ENCODE measurements around the gene UGT1A10.

UGT1A10 gene

GRCh38 chr2:233773854-233774253, 137.6 kb downstream of the UGT1A10 start:
- no peak for DNase-seq (ENCODE audit: low read depth in 2 of 2)

GRCh38 chr2:233775414-233775813, 139.2 kb downstream of the UGT1A10 start:
- DNase-seq (ENCODE audit: low read depth in 2 of 2), result no peak

GRCh38 chr2:233778030-233778429, 141.8 kb downstream of the UGT1A10 start, which contains the start of gene MROH2A:
Gene MROH2A (plus strand): TSS chr2:233778330. CDS start chr2:233779359, 1,029 bp downstream.
- DNase-seq (ENCODE audit: low read depth in 2 of 2), result no peak

- DNase-seq (ENCODE audit: low read depth in 2 of 2), result no peak
Observed at GRCh38 chr2:233779722-233780121, 143.5 kb downstream of the UGT1A10 start.

GRCh38 chr2:233780771-233781170, 144.5 kb downstream of the UGT1A10 start:
- DNase-seq (ENCODE audit: low read depth in 2 of 2), result no peak

DNA sequence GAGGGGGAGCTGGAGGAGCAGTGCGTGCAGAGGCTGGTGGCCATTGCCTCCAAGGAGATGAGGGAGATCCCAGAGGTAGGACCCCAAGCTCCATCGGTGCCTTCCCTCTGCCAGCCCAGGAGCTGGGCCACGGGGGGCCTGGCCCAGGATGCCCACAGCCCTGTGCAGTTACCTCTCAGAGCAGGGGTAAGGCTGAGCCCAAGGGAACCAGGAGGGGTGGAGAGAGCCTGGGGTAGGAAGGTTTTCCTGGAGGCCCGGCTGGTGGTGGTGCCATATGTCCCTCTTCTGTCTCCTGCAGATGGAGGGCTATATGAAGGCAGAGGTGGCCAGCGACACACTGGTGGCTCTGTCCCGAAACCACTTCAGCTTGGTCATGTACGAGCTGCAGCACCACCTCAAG, 153.3 kb downstream of the UGT1A10 start:
- no peak for DNase-seq (ENCODE audit: low read depth in 2 of 2)

GRCh38 chr2:233791151-233791882, 155.1 kb downstream of the UGT1A10 start:
- DNase-seq (ENCODE audit: low read depth in 2 of 2), result no peak

DNA sequence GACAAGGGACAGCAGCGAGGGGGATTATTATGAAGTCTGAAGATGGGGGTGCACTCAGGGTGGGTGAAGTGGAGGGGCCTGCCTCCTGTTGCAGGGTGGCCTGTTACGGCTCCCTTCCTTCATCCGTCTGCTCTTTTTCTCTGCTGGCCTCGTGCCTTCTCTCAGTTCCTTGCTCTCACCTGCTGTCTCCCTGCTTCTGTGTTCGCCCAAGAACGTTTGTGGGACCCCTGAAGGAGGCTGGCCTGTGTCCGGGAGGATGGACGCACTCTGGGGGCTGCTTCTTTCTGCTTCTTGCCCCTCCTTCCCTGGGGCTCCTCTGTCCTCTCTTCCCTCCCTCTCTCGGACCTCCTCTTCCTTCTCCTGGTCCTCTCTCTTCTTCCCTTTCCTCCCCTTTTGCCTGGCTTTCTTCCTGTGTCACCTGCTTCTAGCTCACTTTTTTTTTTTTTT, 155.7 kb downstream of the UGT1A10 start:
- DNase-seq (ENCODE audit: low read depth in 2 of 2), result no peak

DNA sequence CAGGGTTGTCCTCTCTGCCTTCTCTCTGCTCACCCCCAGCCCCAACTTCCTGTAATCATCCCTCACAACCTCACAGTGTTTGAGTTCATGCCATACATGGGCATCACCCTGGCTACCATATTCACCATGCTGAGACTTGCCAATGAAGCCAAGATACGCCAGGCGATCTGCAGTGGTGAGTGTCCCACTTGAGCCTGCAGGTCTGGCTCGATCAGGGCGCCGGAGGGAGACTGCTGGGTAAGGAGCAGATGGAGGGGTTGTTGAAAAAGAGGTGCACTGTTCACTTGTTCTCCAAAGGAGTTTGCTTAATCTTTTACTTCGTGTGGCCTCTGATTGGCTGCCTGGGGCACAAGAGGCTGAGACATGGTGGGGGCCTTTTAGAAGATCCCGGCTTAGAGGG, 156.5 kb downstream of the UGT1A10 start:
- DNase-seq (ENCODE audit: low read depth in 2 of 2), result no peak

DNA sequence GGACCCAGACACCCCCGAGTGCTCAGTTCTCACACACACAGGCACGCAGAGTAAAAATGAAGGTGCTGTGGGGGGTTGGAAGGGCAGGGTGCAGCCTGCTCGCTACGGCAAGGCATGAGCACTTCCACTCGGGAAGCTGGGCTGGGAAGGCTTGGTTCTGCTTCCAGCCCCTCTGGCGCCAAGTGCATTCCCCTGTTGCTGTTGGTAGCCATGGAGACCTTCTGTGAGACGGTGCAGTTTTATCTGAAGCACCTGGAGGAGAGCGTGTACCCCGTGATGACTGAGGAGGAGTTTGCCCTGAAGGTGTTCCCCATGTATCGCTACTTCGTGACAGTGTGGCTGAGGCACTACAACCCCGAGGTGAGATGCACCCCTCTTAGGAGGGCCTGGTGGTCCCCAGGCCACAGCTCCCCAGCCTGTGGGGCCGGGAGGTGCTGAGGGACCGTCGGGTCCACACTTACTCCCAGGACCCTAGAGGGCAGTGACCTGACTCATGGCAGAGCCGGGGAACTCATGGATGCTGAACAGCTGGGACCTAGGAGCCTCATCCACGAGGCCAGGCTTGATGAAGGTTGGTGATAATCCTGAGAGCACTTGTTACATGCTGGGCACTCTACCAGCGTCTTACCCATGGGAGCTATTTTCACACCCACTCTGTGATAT, 157.3 kb downstream of the UGT1A10 start:
- no peak for DNase-seq (ENCODE audit: low read depth in 2 of 2)

- no peak for DNase-seq (ENCODE audit: low read depth in 2 of 2)
Observed at GRCh38 chr2:233794128-233794658, 157.9 kb downstream of the UGT1A10 start.

- no peak for DNase-seq (ENCODE audit: low read depth in 2 of 2)
Observed at GRCh38 chr2:233795735-233796171, 159.5 kb downstream of the UGT1A10 start.

DNA sequence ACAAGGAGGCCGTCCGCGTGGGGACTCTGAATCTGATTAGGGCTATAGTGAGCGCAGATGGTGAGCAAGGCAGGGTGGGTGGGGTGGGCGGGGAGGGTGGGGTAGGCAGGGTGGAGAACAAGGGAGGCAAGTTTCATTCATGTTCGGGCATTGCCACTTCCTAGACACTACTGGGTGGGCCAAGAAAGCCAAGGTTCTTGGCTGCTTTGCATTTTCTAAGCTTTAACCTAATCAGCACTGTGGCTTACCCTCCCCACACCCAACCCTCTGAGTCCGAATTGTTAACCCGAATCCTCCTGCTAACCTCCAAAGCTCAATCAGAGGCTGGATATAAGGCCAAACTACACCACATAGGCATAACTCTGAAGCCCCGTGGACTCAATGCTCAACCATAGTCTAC, 160.0 kb downstream of the UGT1A10 start:
- DNase-seq (ENCODE audit: low read depth in 2 of 2), result no peak

- DNase-seq (ENCODE audit: low read depth in 2 of 2), result no peak
Observed at GRCh38 chr2:233798335-233799086, 162.3 kb downstream of the UGT1A10 start.

GRCh38 chr2:233799087-233799665, 162.9 kb downstream of the UGT1A10 start:
- DNase-seq (ENCODE audit: low read depth in 2 of 2), result no peak

DNA sequence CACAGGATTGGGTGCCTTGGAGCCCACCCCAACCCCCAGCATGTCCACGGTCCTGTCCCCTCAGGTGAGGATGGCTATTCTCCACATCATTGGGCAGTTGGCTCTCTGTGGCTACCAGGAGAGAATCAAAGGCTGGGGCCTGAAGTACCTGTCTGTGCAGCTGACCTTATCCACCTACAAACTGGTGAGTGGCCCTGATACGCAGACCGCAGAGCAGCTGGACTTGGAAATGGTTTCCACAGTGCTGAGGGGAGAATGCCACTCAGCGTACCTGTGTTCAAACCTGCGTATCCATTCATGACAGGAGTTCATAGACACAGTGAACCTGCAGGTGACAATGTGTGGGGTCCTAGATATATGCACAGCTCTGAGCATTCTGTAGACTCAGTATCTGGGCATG, 163.5 kb downstream of the UGT1A10 start:
- no peak for DNase-seq (ENCODE audit: low read depth in 2 of 2)

DNA sequence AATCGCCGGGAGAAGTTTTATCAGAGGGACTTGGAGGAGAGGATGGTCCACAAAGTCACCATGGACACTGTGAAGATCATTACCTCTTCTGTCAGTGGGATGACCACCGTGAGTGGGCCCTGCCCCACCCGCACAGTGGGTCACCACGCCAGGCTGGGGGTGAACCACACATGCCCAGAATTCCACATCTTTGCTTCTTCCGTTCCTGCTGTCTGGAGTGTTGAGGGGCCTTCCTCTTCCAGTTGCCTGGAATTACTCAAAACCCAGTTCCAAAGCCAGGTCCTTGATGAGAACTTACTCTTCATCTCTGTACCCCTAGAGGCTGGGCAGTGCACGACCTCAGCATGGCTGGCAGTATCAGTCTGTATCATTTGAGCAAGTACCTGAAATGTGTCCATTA, 164.0 kb downstream of the UGT1A10 start:
- no peak for DNase-seq (ENCODE audit: low read depth in 2 of 2)

- DNase-seq (ENCODE audit: low read depth in 2 of 2), result no peak
Observed at GRCh38 chr2:233801357-233802131, 165.3 kb downstream of the UGT1A10 start.

GRCh38 chr2:233802132-233802815, 166.0 kb downstream of the UGT1A10 start:
- DNase-seq (ENCODE audit: low read depth in 2 of 2), result no peak

DNA sequence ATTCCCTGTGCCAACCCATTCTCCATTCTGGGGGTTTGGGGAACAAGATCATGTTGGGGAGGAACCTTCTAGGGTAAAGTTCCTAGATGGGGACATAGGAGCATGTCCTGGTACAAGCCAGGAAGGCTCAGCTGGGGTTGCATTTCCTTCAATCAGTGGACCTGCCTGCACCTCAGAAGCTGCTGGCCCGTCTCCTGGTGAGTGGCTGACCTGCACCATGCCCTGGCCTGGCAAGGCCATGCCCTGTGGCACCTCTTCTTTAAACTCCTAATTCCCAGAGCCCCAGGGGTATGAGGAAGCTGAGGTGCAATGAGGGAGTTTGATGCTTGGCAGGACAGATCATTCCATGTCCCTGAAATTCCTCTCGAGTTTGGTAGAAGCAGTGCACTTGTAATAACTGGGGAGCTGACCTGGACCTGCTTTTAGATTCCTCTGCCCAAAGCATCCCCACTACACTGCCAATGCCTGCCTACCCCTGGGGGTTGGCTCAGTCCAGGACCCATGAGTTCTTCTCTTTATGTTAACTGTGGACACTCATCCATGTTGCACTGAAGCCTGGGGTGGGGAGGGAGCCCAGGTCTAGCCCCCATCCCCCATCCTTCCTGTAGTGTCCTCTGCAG, 167.2 kb downstream of the UGT1A10 start:
- no peak for DNase-seq (ENCODE audit: low read depth in 2 of 2)

All from stimulated activated CD4-positive, alpha-beta T cell treated with anti-CD3 and anti-CD28 coated beads, Interleukin-12 subunit alpha, Interleukin-12 subunit beta, amount 100 ng/mL, for 24 hours (primary cell).